Subcutaneous abdominal adipose tissue (tissue), 5 donors: ENCODE measurements around the gene SPINK8.
"Not testable (repeated sequence)": the region's sequence is repeated elsewhere in the genome, so short reads cannot be mapped to it uniquely, and the experiment has no call there.

ENCODE experiments used
- H3K27ac ChIP-seq: one replicate; pipeline ENCODE4 v1.7.0; 2013; ENCODE audit warnings: low read depth, mild to moderate bottlenecking, inconsistent platforms, low read length, moderate library complexity
- H3K27me3 ChIP-seq, 5 donors: one replicate each; pipeline ENCODE4 v1.7.0; 2013; ENCODE audit warnings: low read length in 5 of 5, inconsistent platforms in 1 of 5; ENCODE audit not compliant: control insufficient read depth in 5 of 5, insufficient read depth in 4 of 5
- H3K36me3 ChIP-seq, 5 donors: one replicate each; pipeline ENCODE4 v1.7.0; 2013; ENCODE audit warnings: low read length in 5 of 5; ENCODE audit not compliant: control insufficient read depth in 5 of 5, insufficient read depth in 5 of 5
- H3K4me1 ChIP-seq, 5 donors: one replicate each; pipeline ENCODE4 v1.7.0; 2013; ENCODE audit warnings: low read length in 5 of 5, mild to moderate bottlenecking in 3 of 5, moderate library complexity in 1 of 5; ENCODE audit not compliant: control insufficient read depth in 5 of 5, insufficient read depth in 5 of 5
- H3K4me3 ChIP-seq, 5 donors: one replicate each; pipeline ENCODE4 v1.7.0; 2013; ENCODE audit warnings: low read length in 5 of 5, low read depth in 1 of 5
- H3K9ac ChIP-seq, 5 donors: one replicate each; pipeline ENCODE4 v1.7.0; 2013; ENCODE audit warnings: low read length in 5 of 5, mild to moderate bottlenecking in 4 of 5, moderate library complexity in 3 of 5
- H3K9me3 ChIP-seq, 5 donors: one replicate each; pipeline ENCODE4 v1.7.0; 2013; ENCODE audit warnings: low read length in 5 of 5; ENCODE audit not compliant: control insufficient read depth in 5 of 5
- donor health status: healthy.
- donor health status: healthy.
- donor health status: healthy.
- donor health status: healthy.
- donor health status: healthy.

The SPINK8 gene

GRCh38 chr3:48334605-48335004 lies 1.1 kb upstream of the SPINK8 start:
- Histone ChIP-seq H3K27me3 (no peaks in the 10 kb centered on the region), H3K36me3 (no peaks in the 10 kb centered on the region), H3K9me3 (peaks cover 0 to 3% (median 0%) of the 10 kb centered on the region in 5 donors), H3K4me1 (no peaks in the 10 kb centered on the region), H3K9ac (no peak overlapping the region), H3K4me3 (no peak overlapping the region), H3K27ac (no peak overlapping the region)

- not testable (repeated sequence) for H3K9me3 ChIP-seq
These were observed 1.6 kb downstream of the SPINK8 start for GRCh38 chr3:48331706-48332435.

DNA sequence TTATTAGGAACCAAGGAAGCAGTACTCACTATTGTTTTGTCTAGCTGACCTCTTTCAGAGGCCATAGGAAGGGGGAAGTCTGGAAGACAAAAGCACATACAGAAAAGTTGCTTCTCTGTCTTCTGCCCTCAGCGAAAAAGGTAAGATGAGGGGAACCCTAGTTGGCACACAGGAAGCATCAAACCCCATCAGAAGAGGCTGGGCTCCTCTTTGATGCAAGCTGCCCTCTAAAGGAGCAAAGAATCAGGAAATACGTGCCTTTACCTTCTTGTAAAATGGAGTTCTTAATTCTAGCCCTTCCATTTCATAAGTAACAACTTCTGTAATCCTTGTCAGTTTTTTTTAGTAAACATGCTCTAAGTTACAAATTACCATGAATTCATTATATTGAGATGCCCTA lies 12.5 kb downstream of the SPINK8 start:
- H3K4me3 ChIP-seq = no peak overlapping the region
- H3K36me3 ChIP-seq = no peaks in the 10 kb centered on the region
- H3K27me3 ChIP-seq = peaks cover 0 to 3% (median 0%) of the 10 kb centered on the region in 5 donors
- H3K9me3 ChIP-seq = peaks cover 0 to 7% (median 0%) of the 10 kb centered on the region in 5 donors
- H3K4me1 ChIP-seq = peaks cover 0 to 4% (median 0%) of the 10 kb centered on the region in 5 donors
- no peak overlapping the region for H3K27ac ChIP-seq
- H3K9ac ChIP-seq = no peak overlapping the region

More at GRCh38 chr3:48331706-48332435, 1.6 kb downstream of the SPINK8 start:
- not testable (repeated sequence) for H3K36me3 ChIP-seq, H3K4me1 ChIP-seq, H3K4me3 ChIP-seq, H3K27ac ChIP-seq, H3K9ac ChIP-seq, H3K27me3 ChIP-seq

DNA sequence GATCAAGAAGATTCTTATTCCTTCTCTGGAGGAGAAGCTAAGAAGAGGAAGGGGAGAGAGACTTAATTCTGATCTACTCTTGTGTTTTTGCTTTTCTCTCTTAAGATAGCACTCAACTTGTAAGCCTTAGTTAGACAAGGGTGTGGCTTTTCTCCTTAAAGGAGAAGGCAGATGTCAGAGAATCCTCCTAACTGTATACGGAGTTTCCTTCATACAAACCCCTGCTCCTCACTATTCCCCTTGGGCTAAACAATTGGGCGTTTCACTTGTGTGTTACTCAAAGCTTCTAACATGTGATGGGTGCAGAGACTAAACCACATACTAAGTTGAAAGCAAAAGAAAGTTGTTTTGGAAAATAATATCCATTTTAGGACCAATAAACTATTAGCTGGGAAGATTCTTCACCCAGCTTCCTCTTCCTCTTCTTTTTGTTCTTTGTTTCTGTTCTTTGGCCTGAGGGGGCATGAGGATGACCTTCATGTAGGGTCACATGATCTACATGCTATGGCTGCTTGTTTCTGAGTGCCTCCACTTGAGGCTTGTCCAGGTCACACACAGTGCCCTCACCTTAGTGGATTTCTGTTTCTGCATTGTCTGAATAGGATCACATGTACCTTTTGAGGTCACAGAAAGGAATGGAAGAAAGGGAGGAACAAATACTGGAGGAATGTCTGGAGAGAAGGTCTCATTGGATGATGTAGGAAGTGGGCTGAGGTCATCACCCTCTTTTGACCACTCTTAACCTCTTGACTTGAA lies 14.6 kb downstream of the SPINK8 start:
- H3K27ac ChIP-seq = no peak overlapping the region
- peaks cover 0 to 3% (median 0%) of the 10 kb centered on the region in 5 donors for H3K27me3 ChIP-seq
- H3K4me3 ChIP-seq = no peak overlapping the region
- peaks cover 6 to 18% (median 11%) of the 10 kb centered on the region in 5 donors for H3K9me3 ChIP-seq
- H3K4me1 ChIP-seq = peaks cover 0 to 4% (median 0%) of the 10 kb centered on the region in 5 donors
- no peaks in the 10 kb centered on the region for H3K36me3 ChIP-seq
- no peak overlapping the region for H3K9ac ChIP-seq

DNA sequence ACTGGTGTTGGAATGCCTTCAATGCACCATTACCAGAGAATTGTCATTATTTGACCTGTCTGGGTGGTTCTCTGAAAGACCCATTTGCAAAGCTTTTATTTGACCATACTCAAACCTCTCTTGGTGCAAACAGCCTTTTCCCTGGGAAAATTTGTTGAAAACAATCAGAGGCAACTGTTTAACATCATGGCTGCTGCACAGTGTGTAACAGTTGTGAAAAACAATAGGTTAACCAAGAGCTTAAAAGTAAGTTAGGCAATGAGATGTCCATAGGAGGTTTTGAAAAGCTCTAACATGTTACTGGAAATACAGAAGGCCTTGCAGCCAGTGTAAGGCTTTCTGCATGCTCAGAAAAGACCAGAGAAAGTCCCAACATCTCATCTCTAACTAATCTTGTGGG lies 18.9 kb downstream of the SPINK8 start:
- H3K4me3 ChIP-seq = no peak overlapping the region
- peaks cover 0 to 4% (median 0%) of the 10 kb centered on the region in 5 donors for H3K4me1 ChIP-seq
- H3K9me3 ChIP-seq = peaks cover 6 to 18% (median 11%) of the 10 kb centered on the region in 5 donors
- H3K36me3 ChIP-seq = no peaks in the 10 kb centered on the region
- peaks cover 0 to 3% (median 0%) of the 10 kb centered on the region in 5 donors for H3K27me3 ChIP-seq
- no peak overlapping the region for H3K9ac ChIP-seq
- H3K27ac ChIP-seq = no peak overlapping the region

DNA sequence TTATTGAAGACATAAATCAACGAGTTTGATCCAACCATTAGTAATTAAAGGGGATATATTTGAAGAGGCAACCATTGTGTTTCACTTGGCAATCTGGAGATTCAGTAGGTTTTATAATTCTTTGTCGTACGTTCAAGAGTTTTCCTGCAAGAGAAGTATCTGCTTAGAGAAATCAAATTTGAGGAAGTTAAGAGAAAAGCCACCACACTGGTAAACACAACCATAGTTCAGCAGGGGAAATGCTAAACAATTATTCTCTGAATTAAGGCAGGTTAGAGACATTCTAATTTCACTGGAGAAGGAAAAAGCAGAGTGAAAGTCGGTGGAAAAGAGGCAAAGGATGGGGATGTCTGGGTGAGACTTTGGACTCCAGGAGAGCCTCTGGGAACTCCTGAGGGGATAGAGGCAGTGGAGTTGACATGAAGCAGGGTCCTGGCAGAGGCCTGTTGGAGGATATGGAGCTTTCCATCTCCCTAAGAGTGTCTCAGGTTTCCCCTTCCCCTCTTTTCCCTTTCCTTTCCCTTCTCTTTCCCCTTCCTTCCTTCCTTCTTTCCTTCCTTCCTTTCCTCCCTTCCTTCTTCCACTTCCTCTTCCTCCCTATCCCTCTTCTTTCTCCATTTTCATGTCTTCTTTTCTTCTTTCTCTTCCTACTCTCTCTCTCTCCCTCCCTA lies 26.5 kb downstream of the SPINK8 start:
- Histone ChIP-seq H3K27me3 (no peaks in the 10 kb centered on the region), H3K36me3 (no peaks in the 10 kb centered on the region), H3K9me3 (no peaks in the 10 kb centered on the region), H3K4me3 (no peak overlapping the region), H3K9ac (no peak overlapping the region), H3K27ac (no peak overlapping the region), H3K4me1 (peaks cover under 1 to 2% (median 1%) of the 10 kb centered on the region in 5 donors)

GRCh38 chr3:48306290-48306689 lies 27.2 kb downstream of the SPINK8 start:
- Histone ChIP-seq H3K4me3 (no peak overlapping the region), H3K9me3 (no peaks in the 10 kb centered on the region), H3K4me1 (peaks cover 3 to 8% (median 6%) of the 10 kb centered on the region in 5 donors), H3K27me3 (no peaks in the 10 kb centered on the region), H3K36me3 (no peaks in the 10 kb centered on the region), H3K27ac (no peak overlapping the region), H3K9ac (no peak overlapping the region)

GRCh38 chr3:48305396-48305795 lies 28.1 kb downstream of the SPINK8 start:
- H3K36me3 ChIP-seq = no peaks in the 10 kb centered on the region
- no peak overlapping the region for H3K4me3 ChIP-seq
- no peak overlapping the region for H3K9ac ChIP-seq

GRCh38 chr3:48303021-48303420 lies 30.4 kb downstream of the SPINK8 start:
- Histone ChIP-seq H3K27ac (no peak overlapping the region), H3K9ac (no peak overlapping the region), H3K36me3 (peaks cover 0 to 4% (median 2%) of the 10 kb centered on the region in 5 donors), H3K27me3 (no peaks in the 10 kb centered on the region), H3K9me3 (no peaks in the 10 kb centered on the region), H3K4me1 (peaks cover 3 to 24% (median 14%) of the 10 kb centered on the region in 5 donors), H3K4me3 (no peak overlapping the region)

More at GRCh38 chr3:48305396-48305795, 28.1 kb downstream of the SPINK8 start:
- peaks cover 3 to 15% (median 9%) of the 10 kb centered on the region in 5 donors for H3K4me1 ChIP-seq
- H3K27ac ChIP-seq = no peak overlapping the region
- H3K27me3 ChIP-seq = no peaks in the 10 kb centered on the region
- H3K9me3 ChIP-seq = no peaks in the 10 kb centered on the region
